Suprapubic skin (tissue), 3 donors: ENCODE data around the gene CGB2.

Source experiments
- CTCF ChIP-seq, 2 donors: fragments of 200-600 bp in 1 of 2; fragments of 450-650 bp in 1 of 2; sonication (generic) in 1 of 2; IDR thresholded peaks; one replicate each; pipeline ENCODE4 v1.5.1; 2016 to 2019; ENCODE audit warnings: antibody characterized with exemption in 2 of 2, mild to moderate bottlenecking in 1 of 2, moderate library complexity in 1 of 2
- POLR2A ChIP-seq, 2 donors: fragments of 450-650 bp; IDR thresholded peaks; one replicate each; pipeline ENCODE4 v1.6.1; 2017; ENCODE audit warnings: antibody characterized with exemption in 2 of 2, mild to moderate bottlenecking in 2 of 2, moderate library complexity in 2 of 2

GRCh38 chr19:49081273-49081672, 49.6 kb downstream of the CGB2 start:
- TF ChIP-seq CTCF (IDR thresholded peaks at IDR 0.05): no peak
- no peak for TF ChIP-seq POLR2A (IDR thresholded peaks at IDR 0.05)
